DOHH2 (cell line): ENCODE results near the gene RNU2-63P.
"Not testable (repeated sequence)": the region's sequence is repeated elsewhere in the genome, so short reads cannot be mapped to it uniquely, and the experiment has no call there.

Source experiments
- H3F3A ChIP-seq: fragments of 200-600 bp; sonication (generic), shearing (Covaris generic); 2 replicates; pipeline ENCODE4 v1.6.0; 2016; ENCODE audit warnings: antibody characterized with exemption, mild to moderate bottlenecking; ENCODE audit not compliant: control insufficient read depth, insufficient read depth
- H3K27ac ChIP-seq: fragments of 200-600 bp; sonication (generic); 2 replicates; pipeline ENCODE4 v1.5.1; 2014; ENCODE audit warnings: low read depth, mild to moderate bottlenecking, low read length, moderate library complexity
- H3K27me3 ChIP-seq: fragments of 200-600 bp; sonication (generic); 2 replicates; pipeline ENCODE4 v1.6.1; 2014; ENCODE audit warnings: mild to moderate bottlenecking, low read length, mixed read lengths; ENCODE audit not compliant: control insufficient read depth
- H3K36me3 ChIP-seq: fragments of 200-600 bp; sonication (generic); 2 replicates; pipeline ENCODE4 v1.6.1; 2014; ENCODE audit warnings: mild to moderate bottlenecking, low read length, moderate library complexity, mixed read lengths; ENCODE audit not compliant: control insufficient read depth
- H3K4me1 ChIP-seq: fragments of 200-600 bp; sonication (generic); 2 replicates; pipeline ENCODE4 v1.6.1; 2014; ENCODE audit warnings: mild to moderate bottlenecking, low read length, mixed read lengths; ENCODE audit not compliant: control insufficient read depth
- H3K4me2 ChIP-seq: fragments of 200-600 bp; sonication (generic); 2 replicates; pipeline ENCODE4 v1.6.0; 2014; ENCODE audit warnings: mild to moderate bottlenecking, low read length, moderate library complexity
- H3K4me3 ChIP-seq: fragments of 200-600 bp; sonication (generic); 2 replicates; pipeline ENCODE4 v1.5.1; 2014; ENCODE audit warnings: mild to moderate bottlenecking, low read length, mixed read lengths
- H3K79me2 ChIP-seq: fragments of 200-600 bp; sonication (generic); 2 replicates; pipeline ENCODE4 v1.6.1; 2014; ENCODE audit warnings: mild to moderate bottlenecking, low read length, mixed read lengths; ENCODE audit not compliant: control insufficient read depth
- H3K9me2 ChIP-seq: fragments of 200-600 bp; sonication (generic); replicated peaks from 2 replicates; pipeline ENCODE4 v1.6.1; 2014; ENCODE audit warnings: mild to moderate bottlenecking, low read length, mixed read lengths; ENCODE audit not compliant: control insufficient read depth
- H3K9me3 ChIP-seq: fragments of 200-600 bp; sonication (generic); 2 replicates; pipeline ENCODE4 v1.6.1; 2014; ENCODE audit warnings: antibody characterized with exemption, low read length, mixed read lengths; ENCODE audit not compliant: control insufficient read depth, insufficient read depth
- H4K20me1 ChIP-seq: fragments of 200-600 bp; sonication (generic); 2 replicates; pipeline ENCODE4 v1.6.0; 2014; ENCODE audit warnings: low read depth, mild to moderate bottlenecking, antibody characterized with exemption, low read length, moderate library complexity; ENCODE audit not compliant: control insufficient read depth, insufficient read depth
- EZH2phosphoT487 ChIP-seq: fragments of 200-600 bp; sonication (generic); IDR thresholded peaks from 2 replicates; pipeline ENCODE4 v1.6.1; 2017; ENCODE audit warnings: borderline replicate concordance, mild to moderate bottlenecking, antibody characterized with exemption, low read length, moderate library complexity, mixed read lengths
- TF ChIP-seq, protein P1 (sequence below): fragments of 200-600 bp; sonication (generic); IDR thresholded peaks from one replicate; pipeline ENCODE4 v1.5.1; 2014; ENCODE audit warnings: antibody characterized with exemption, mild to moderate bottlenecking, low read depth, low read length; ENCODE audit not compliant: poor library complexity, severe bottlenecking

RNU2-63P gene

DNA sequence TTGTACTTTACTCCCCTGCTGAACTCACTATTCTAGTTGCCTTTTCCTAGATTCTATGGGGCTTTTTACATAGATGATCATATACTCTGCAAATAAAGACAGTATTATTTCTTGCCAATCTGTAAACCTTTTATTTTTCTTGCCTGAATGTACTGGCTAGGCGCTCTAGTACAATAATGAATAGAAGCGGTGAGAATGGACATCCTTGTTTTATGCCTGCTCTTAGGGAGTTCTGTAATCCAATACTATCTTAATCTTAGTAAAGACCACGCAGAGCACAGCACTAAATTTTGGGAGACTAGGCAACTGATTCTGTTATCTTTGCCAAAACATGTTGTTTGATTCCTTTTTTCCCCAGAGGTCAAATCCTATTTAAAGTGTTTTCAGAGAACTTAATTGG is 32.2 kb upstream of the RNU2-63P start:
- Histone ChIP-seq H3K4me2 (no peak overlapping the region), H3K36me3 (peaks cover 50% of the 10 kb centered on the region), H4K20me1 (no peaks in the 10 kb centered on the region), H3K4me3 (no peak overlapping the region), H3K9me2 (no peaks in the 10 kb centered on the region), H3K4me1 (peaks cover 10% of the 10 kb centered on the region), H3K27me3 (no peaks in the 10 kb centered on the region), H3K9me3 (no peaks in the 10 kb centered on the region), H3K27ac (no peak overlapping the region), H3K79me2 (peaks cover 48% of the 10 kb centered on the region), H3F3A (peaks cover 3% of the 10 kb centered on the region; the same call in 1 of the 2 replicates)
- no peak for TF ChIP-seq EZH2phosphoT487
- TF ChIP-seq, protein P1, sequence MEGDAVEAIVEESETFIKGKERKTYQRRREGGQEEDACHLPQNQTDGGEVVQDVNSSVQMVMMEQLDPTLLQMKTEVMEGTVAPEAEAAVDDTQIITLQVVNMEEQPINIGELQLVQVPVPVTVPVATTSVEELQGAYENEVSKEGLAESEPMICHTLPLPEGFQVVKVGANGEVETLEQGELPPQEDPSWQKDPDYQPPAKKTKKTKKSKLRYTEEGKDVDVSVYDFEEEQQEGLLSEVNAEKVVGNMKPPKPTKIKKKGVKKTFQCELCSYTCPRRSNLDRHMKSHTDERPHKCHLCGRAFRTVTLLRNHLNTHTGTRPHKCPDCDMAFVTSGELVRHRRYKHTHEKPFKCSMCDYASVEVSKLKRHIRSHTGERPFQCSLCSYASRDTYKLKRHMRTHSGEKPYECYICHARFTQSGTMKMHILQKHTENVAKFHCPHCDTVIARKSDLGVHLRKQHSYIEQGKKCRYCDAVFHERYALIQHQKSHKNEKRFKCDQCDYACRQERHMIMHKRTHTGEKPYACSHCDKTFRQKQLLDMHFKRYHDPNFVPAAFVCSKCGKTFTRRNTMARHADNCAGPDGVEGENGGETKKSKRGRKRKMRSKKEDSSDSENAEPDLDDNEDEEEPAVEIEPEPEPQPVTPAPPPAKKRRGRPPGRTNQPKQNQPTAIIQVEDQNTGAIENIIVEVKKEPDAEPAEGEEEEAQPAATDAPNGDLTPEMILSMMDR: no peak

GRCh38 chr2:88045561-88045960 is 29.2 kb upstream of the RNU2-63P start:
- H3K27me3 ChIP-seq, H3K4me1 ChIP-seq, H3K9me2 ChIP-seq, H4K20me1 ChIP-seq, H3K4me2 ChIP-seq, H3F3A ChIP-seq, H3K9me3 ChIP-seq, H3K4me3 ChIP-seq, H3K27ac ChIP-seq: not testable (repeated sequence)
- peaks cover 27% of the 10 kb centered on the region for H3K79me2 ChIP-seq
- peaks cover 22% of the 10 kb centered on the region for H3K36me3 ChIP-seq

- 0 out of 2 replicates have a peak, but pooled peaks cover under 1% of the 10 kb centered on the region for H3K4me1 ChIP-seq
- no peaks in the 10 kb centered on the region for H3K9me3 ChIP-seq
- no peak for TF ChIP-seq EZH2phosphoT487
- TF ChIP-seq, protein P1: no peak
- H3K27me3 ChIP-seq: no peaks in the 10 kb centered on the region
- peaks cover 8% of the 10 kb centered on the region; the same call in 1 of the 2 replicates for H3F3A ChIP-seq
- no peak overlapping the region for H3K4me2 ChIP-seq
- H3K27ac ChIP-seq: no peak overlapping the region
- no peak overlapping the region for H3K4me3 ChIP-seq
- H3K79me2 ChIP-seq: peaks cover 18% of the 10 kb centered on the region
- H3K9me2 ChIP-seq: no peaks in the 10 kb centered on the region
- H4K20me1 ChIP-seq: no peaks in the 10 kb centered on the region
- peaks cover 12% of the 10 kb centered on the region for H3K36me3 ChIP-seq
These were observed 26.1 kb upstream of the RNU2-63P start for GRCh38 chr2:88042476-88042875.

- Histone ChIP-seq H3K4me2 (no peak overlapping the region), H3K27ac (no peak overlapping the region), H3K4me3 (no peak overlapping the region)
These were observed 22.1 kb upstream of the RNU2-63P start for GRCh38 chr2:88038263-88039105.

More at GRCh38 chr2:88038263-88039105, 22.1 kb upstream of the RNU2-63P start:
- no peaks in the 10 kb centered on the region for H4K20me1 ChIP-seq
- TF ChIP-seq EZH2phosphoT487: no peak
- TF ChIP-seq, protein P1: no peak
- H3F3A ChIP-seq: peaks cover 8% of the 10 kb centered on the region; the same call in 1 of the 2 replicates
- H3K36me3 ChIP-seq: peaks cover 38% of the 10 kb centered on the region
- H3K4me1 ChIP-seq: peaks cover 9% of the 10 kb centered on the region
- H3K9me2 ChIP-seq: no peaks in the 10 kb centered on the region
- no peaks in the 10 kb centered on the region for H3K9me3 ChIP-seq
- peaks cover 5% of the 10 kb centered on the region for H3K79me2 ChIP-seq
- no peaks in the 10 kb centered on the region for H3K27me3 ChIP-seq
